ENCODE results near the gene ADAMTSL2.

ADAMTSL2 gene

DNA sequence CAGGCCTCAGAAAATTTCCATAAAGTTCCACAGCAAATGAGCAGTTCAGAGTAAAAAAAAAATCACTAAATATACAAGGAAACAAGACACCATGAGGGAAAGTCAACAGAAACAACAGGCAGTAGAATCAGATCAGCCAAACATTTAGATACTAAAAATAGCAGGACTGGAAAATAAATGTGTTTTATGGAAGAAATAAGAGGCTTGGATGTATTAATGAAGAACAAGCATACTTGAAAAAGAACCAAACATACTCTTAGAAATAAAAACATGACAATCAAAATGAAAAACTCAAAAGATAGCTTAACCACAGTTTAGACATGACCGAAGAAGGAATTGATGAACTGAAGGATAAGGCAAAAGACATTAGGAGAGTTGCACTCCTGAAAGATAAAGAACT, 32.4 kb upstream of the ADAMTSL2 start:
- no peak for DNase-seq

DNA sequence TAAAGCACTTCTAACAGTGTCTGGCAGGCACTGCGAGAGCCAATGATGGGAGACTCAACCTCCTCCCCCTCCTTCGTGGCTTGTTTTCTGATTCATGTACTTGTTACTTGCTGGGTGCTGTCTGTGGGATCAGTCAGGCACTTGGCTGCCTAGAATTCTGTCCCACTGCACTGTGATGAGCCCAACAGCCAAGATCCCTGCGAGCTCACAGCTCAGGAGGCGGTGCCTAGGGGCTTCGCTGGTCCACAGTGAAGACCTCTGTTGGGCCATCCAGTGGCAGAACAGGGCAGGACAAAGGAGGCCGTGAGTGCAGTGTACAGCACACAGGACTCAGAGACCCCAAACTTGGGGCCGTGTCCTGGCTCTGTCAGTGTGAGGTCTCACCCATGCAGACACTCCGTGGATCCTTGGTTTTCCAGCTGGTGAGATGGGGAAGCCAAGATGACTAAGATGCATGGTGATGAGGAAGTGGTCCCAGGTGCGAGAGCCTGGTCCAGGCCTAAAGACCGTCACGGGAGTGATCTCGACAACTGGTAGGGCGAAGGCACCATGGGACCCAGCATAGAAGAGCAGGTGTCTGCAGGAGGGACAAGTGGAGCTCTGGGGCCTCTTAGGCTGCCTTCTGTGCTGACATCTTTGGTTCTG, 29.2 kb upstream of the ADAMTSL2 start:
- DNase-seq, result no peak

DNA sequence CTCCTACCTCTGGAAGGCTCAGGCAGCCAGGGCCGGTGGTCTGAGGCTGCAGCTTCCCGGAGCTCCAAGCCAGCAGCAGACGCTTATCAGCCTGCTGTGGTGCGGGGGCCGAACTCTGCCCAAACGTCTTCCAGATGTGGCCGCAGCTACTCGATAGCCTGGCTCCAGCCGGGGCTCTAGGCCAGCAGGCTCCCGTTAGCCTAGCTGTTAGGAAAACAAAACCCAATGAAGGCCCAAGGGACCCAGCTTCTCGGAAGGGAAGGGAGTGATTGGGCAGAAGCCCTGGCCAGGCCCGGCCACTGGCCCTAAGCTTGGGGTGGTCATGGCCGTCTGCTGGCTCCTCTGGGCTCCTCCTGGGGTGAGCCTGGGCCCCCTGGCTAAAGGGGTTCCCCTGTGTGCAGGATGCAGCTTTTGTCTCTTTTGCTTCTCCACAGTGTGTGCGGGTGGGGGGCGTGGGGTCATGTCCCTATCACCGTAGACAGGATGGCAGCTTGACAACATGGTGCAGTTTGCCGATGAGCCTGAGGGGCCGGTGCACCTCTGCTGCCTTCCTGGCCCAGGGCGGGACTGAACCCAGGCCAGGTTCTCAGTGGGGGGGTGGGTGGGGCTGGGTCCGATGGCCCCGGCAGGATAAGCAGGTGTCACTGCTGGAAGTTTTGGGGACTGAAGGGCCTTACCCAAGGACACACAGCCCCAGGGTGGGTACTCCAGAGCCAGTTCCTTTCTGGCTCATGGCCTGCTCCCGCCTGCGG, 28.4 kb upstream of the ADAMTSL2 start:
- no peak for DNase-seq

DNA sequence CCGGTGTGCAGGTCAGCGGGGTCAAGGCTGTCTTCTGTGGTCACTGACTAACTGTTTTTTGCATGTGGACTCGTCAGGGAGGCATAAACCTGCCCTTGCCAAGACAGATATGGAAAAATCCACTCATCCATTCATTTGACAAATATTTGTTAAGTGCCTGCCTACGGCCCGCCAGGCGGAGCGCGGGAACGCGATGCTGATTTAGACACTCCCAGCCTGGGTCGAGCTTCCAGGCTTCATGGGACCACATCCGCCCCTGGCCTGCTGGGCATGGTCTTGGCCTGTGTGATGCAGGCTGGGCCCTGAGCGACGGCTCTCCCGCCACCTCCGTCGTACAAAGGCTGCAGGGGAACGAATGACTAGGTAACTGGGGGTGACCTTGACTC, 27.9 kb upstream of the ADAMTSL2 start:
- DNase-seq, result no peak

DNA sequence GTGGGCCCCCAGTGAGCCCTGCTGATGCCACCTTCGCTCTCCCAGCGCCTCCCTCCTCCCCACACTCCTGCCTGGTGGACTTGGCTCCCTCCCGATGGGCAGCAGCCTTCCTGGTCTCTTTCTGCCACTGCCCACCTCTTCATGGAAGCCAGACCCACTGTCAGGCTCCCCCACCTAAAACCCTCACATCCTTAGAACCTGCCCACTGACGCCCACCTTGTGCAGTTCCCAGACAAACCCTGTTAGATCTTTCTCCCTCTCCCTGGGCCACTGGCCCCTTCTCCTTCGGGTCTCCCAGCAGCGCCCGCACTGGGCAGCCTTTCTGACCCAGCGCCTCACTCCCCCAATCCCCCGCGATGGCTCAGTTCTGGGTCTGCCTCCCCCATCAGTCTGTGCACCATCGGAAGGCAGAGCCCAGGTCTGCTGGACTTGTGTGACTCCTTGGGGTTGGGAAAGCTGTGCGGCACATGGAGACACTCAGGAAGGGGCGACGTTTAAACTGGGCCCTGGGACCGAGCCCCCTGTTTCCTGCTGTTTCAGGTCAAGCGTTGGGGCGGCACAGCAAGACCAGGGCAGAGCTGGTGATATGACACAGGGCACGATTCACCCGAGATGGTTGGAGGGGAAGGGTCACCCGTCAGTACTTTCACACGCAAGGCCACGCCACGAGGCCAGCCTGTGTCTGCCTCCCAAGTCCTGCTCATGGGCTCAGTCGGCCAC, 27.1 kb upstream of the ADAMTSL2 start:
- DNase-seq, result no peak

DNA sequence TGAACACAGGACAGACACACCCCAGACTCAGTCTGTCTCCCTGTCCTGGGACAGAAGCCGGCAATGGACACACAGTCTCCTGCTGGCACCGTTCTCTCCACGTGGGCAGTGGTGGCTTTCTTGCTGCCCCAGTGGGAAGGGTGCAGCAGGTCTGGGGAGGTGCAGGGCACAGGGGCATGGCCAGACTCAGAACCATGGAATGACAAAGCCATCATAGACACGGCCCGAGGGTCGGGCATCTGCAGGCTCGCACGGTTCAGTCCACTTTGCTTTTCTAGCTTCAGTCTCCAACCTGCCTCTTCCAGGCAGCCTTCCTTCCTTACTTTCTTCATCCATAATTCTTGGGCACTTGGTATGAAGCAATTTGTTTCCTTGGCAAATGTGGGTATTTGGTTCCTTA, 26.5 kb upstream of the ADAMTSL2 start:
- no peak for DNase-seq

DNA sequence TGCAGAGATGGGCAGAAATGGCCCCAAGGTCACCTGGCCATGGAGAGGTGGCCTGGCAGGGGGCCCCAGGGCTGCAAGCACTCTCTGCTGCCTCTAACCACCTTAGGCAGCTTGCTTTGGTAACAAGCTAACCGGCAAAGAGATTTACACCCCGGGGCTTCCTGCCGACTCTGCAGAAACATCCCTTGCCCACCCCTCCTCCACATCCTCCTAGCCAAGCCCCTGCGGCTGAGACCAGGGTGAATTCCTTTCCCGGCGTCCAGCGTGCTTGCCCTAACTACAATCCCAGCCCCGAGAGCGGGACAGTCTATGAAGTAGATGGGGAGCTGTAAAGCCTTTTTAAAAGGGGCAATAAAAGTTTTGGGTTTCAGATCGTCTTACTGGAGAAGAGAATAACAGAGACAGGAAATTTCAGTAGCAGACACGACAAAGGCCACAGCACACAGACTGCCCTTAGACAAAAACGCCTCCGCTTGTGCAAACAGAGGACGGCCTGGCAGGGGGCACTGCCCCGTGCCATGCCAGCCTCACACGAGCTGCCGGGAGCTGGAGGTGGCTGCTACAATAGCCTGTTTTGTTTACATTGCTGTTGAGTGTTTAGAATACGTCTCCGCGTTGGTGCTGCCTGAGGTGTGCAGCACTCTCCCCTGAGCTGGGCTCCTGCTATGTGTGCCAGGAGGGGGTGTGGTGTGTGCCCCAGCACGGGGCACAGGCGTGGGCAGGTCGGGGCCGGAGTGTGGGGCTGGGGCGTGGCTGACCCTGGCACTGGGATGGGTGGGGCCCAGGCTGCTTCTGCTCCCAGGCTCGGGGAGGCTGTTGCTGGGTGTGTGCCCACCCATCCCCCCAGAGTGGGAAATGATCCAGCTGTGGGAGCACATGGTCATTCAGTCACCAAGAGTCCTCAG, 25.1 kb upstream of the ADAMTSL2 start:
- DNase-seq, result no peak

DNA sequence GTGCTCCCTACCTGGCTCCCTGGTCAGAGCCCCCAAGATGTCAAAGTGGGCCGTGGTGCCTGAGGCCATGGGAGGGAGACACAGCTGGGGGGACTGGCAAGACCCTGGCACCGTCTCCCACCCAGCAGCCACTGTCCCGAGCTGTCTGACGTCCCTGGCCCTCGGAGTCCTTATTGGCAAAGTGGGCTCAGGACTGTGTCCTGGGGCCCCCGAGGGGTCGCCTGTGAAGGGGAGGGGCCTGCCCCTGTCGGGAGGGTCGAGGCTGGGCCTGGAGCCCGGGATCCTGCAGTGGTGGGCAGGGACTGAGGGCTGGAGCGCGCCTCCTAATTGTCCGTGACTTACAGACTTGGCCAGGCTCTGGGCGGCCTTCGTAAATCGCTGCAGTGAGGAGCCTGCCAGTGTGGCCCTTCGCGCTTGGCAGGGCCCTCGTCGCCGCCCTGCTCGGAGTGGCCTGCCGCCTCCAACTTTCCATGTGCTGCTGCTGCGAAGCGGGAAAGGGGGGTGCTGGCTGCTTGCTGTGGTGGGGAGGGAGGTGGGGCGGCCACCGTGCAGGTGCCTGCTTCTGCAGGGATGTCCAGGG, 23.5 kb upstream of the ADAMTSL2 start:
- DNase-seq, result no peak

DNA sequence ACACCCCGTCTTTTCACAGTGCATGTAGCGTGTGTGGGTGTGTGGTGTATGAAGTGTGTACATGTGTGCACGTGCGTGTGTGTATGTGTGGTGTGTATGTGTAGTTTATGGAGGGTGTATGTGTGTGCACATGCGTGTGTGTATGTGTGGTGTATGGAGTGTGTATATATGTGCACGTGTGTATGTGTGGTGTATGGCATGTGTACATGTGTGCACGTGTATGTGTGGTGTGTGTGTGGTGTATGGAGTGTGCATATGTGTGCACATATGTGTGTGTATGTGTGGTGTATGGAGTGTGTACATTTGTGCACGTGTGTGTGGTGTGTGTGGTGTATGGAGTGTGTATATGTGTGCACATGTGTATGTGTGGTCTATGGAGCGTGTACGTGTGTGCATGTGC, 22.9 kb upstream of the ADAMTSL2 start:
- no peak for DNase-seq

DNA sequence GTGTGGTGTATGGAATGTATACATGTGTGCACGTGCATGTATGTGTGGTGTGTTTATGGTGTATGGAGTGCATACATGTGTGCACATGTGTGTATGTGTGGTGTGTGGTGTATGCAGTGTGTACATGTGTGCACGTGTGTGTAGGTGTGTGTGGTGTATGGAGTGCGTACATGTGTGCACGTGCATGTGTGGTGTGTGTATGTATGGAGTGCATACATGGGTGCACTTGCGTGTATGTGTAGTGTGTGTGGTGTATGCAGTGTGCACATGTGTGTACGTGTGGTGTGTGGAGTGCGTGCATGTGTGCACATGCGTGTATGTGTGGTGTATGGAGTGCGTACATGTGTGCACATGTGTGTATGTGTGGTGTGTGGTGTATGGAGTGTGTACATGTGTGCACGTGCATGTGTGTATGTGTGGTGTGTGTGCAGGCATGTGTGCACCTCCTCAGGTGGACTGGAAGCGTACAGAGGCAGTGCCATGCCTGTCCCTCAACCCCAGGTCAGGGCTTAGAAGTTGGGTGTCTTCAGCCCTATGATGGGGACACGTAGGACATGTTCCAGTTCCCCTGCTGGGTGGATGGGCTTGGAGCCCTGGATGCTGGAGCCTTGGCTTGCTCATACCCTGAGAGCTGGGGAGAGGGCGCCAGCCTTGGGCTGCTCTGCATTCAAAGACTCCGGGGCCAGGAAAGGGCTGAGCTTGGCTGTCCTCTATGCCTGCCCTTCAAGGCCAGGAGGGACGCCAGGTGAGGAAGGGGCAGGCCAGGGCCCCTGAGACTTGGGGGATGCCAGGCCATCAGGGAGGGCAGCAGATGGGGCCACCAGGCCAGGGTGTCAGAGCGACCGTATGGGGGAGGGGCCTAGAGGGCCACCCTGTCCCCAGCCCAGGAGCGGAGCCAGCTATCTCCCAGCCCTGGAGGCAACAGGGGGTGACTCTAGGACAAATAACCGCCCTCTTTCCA, 22.0 kb upstream of the ADAMTSL2 start:
- no peak for DNase-seq

DNA sequence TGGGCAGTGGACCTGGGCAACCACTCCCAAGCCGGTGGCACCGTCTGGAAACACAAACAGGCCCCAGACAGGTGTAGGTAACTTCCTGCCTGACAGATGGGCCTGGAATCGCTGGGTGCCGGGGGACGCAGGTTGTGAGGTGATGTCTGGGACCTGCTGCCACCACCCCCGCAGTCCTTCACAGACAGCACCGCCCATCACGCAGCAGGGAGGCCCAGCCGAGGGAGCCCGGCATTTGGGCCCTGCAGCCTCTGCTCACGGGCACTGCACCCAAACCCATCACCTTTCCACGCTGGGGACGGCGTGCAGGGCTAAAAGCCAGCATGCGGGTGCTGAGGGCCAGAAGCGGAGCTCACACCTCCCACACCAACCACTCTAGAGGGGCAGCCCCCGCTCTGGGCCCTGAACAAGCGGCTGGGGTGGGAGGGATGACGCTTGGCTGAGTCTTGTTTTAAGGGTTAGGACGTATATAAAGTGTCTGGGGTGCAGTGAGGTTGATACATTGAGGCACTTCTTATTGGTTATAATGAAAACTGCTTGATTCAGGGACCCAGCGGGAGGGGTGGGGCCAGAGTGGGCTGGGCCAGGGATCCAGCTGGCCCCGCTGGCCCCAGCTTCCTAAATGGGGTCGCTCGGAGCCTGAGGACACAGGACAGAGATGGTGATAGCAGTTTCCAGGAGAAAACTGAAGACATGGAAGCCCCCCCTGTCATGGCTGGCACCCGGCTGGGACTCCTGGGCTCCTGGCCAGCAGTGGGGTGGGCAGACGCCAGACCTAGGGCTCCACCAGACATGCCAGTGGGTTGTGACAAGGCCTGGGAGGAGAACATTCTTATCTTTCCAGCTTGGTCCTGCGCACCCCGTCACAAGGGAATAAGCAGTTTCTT, 21.0 kb upstream of the ADAMTSL2 start:
- no peak for DNase-seq

DNA sequence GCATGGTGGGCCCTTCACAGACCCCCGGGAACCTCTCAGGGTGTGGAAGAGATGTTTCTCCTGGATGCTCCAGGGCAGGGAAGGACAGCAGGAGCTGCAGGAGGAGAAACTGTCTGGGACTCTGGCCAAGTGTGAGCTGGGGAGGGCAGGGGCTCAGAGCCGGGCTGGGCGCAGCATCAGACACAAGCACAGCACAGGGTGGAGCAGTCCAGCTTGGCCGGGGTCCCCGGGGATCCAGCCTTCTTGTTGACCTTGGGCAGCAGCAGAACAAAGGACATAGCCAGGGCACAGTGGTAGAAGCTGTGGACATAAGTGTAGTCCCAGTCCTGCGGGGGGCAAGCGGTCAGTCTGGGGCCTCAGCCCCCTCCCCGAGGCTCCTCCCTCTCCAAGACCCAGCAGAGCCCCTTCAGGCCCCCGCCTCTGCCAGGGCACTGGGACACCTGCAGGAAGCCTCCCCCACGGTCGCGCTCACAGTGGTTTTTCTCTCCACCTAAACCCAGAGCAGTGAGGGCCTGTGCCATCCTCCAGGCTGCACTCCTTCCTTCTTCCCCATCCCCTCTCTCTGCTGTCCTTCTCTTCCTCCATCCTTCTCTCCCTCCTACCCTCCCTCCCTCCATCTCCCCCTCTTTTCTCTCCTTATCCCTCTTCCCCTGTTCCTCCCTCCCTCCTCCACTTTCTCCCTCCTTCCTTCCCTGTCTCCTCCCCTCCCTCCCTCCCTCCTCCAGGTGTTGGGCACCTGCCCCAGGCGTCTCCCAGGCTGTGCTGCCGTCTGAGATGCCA, 19.9 kb upstream of the ADAMTSL2 start:
- DNase-seq, result no peak

DNA sequence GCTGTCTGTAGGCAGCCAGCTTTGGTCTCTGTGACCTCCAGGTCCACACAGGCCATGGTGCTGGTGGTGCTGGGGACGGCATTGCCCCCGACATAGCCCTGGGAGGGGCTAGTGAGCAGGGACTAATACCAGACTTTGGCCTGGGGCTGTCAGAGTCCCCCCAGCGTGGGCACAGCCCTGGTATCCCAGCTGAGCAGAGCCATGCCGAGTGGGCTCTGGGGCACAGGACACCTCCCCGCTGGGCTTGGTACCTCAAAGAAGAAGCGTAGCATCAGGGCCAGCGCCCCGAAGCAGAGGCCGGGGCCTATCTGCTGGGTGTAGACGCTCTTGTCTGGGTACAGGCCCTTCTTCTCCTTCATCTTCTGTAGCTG, 19.3 kb upstream of the ADAMTSL2 start:
- no peak for DNase-seq

DNA sequence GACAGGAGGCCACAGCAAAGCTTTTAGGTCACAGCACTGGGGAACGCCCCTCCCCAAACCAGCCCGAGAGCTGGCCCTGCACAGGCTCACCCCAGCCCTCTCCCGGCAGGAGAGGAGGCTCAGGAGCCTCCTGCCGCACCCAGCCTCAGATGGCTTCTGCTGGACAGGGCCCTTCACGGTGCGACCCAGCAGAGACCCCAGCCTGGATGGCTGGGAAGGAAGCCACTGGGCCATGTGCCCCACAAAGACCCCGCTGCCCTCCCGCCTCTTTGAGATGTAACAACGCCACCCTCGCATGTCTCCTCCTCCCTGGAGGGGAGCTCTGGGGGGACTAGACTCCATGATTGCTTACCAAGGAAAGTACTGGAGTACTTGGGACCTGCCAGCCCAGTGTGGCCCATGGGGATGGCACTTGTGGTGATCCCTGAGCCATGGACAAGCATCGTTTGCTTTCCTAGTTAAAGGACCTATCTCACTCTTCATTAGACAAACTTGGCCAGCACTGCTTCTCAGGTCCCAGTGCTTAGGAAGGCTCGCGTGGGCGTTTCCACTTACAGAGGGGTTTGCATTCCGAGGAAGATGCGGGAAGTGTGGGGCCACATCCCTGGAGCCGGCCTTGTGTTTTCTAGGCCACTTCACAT, 18.8 kb upstream of the ADAMTSL2 start:
- DNase-seq, result no peak

DNA sequence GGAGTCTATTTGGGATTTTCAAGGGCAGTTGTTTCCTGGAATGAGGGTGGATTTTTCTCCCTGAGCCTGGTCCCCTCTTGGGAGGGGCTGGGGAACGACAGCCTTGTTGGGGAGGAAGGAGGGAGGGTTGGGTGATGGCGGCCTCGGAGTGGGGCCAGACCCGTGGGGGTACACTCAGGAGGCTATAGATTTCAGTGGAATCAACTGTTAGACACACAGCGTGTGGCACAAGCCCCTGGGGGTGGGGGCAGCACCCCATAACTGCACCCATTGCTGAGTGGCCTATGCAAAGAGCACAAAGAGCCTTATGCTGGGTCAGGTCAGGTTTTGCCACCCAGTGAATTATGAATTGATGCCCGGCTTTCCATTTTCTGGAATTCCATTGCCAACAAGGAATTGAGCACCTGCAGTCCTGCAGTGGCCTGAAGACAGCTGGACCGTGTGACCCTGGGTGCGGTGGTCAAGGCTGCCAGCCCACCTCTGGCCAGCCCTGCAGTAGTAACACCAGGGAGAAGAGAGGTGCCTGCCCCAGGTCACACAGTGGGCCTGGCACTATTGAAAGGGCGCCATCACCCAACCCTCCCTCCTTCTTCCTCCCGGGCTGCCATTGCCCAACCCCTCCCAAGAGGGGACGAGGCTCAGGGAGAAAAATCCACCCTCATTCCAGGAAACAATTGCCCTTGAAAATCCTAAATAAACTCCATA, 18.1 kb upstream of the ADAMTSL2 start:
- no peak for DNase-seq

DNA sequence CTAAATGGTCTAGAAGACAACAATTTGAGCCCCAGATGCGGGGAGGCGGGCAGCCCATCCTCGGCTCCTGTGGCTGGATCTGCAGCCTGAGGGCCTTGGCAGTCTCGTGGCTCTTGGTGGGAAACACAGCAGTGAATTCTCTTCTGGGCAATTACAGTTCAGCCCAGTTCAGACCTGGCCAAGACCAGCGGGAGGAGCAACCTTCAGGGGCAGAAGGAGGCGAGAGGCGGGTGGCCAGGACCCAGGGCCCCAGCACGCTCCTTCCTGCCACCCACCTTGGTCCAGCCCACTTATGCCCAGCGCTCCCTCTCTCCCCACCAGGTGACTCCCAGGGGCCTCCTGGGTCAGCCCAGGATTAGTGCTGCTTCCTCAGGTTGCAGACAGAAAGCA, 17.5 kb upstream of the ADAMTSL2 start:
- no peak for DNase-seq

DNA sequence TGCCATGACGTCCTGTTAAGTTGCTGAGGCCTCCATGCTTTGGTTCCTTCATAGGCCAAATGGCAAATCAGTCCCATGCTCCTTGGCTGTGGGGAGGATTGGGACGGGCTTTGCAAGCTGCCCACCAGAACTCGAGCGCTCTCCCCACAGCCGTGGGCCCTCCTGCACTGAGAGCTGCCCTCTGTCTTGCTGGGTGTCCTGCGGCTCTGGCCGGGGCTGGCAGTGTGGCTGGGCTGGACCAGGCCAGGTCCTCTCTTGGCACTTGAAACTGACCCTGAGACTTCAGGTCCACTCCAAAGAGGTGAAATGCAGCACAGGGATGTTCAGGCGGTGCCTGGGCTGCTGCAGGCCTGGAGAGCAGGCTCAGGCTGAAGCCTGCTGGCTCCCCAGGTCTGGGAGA, 16.8 kb upstream of the ADAMTSL2 start:
- no peak for DNase-seq

DNA sequence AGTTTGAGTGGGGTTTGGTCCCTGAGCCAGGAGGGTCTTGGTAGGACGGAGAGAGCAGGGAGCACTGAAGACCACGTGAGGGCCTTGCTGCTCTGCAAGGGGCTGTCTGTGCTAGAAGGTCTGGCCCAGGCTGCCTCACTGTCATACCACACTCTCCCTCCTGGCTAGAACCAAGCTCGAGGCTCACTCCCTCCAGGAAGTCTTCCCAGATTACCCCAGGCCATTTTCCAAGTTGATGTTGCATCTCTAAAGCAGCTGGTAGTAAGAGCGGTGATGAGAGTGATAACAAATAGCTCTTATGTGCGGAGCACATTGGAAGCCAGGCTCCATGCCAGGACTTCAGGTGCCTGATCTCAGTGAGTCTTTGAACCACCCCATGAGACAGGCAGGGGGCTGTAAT, 16.3 kb upstream of the ADAMTSL2 start:
- DNase-seq, result no peak

Measured in stimulated activated CD4-positive, alpha-beta T cell treated with anti-CD3 and anti-CD28 coated beads, Interleukin-4, amount 100 ng/mL, for 1 hour (primary cell).